ENCODE data around the gene NANOS2. TPM values are rescaled to one million over a fixed set of nuclear protein-coding genes. Genes with fewer than 3 reads are reported as not detected.
A peak's percentile ranks its signal among the peaks of the same experiment; 100 is the strongest.

NANOS2 gene
- total and polyA plus RNA-seq, 2 of the 13 experiments (the other 11 are each of a cell fraction or from before 2014, with no cell fraction given): not detected

DNA sequence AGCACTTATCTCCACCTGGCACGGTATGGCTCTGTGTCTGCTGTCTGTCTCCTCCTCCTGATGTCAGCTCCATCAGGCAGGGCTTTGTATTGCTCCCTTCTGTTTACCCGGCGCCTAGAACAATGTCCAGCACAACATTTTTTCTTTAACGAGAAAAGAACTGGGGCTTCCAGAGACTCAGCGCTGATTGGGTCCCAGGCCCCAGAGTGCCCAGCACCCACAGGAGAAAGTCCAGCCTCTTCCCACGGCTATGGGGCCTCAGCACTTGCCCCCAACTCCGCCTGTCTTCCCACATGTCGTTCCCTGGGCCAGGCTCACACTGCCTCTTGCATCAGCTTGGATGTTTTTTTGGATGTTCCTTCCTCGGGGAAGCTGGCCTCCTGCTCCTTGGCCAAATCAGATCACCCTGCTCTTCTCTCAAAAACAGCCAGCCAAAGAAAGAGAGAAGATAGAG lies 19.0 kb downstream of the NANOS2 start (continued):
- TF ChIP-seq PHF21A (CRISPR knock-in tag; IDR thresholded peaks at IDR 0.05): peak; percentile 82
- TF ChIP-seq ZNF329 (CRISPR knock-in tag; IDR thresholded peaks at IDR 0.05; ENCODE audit: low read depth): no peak
- TF ChIP-seq, protein P1, sequence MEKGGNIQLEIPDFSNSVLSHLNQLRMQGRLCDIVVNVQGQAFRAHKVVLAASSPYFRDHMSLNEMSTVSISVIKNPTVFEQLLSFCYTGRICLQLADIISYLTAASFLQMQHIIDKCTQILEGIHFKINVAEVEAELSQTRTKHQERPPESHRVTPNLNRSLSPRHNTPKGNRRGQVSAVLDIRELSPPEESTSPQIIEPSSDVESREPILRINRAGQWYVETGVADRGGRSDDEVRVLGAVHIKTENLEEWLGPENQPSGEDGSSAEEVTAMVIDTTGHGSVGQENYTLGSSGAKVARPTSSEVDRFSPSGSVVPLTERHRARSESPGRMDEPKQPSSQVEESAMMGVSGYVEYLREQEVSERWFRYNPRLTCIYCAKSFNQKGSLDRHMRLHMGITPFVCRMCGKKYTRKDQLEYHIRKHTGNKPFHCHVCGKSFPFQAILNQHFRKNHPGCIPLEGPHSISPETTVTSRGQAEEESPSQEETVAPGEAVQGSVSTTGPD (CRISPR knock-in tag; IDR thresholded peaks at IDR 0.05): no peak
- no peak for TF ChIP-seq IKZF1 (IDR thresholded peaks at IDR 0.05)
- no peak for TF ChIP-seq ZBTB1 (CRISPR knock-in tag; IDR thresholded peaks at IDR 0.05; ENCODE audit: borderline replicate concordance)
- no peak for TF ChIP-seq NONO (IDR thresholded peaks at IDR 0.05)
- TF ChIP-seq NONO (CRISPR knock-in tag; conservative IDR thresholded peaks at IDR 0.05): peak; percentile 32; the same call in 1 of the 2 replicates
- TF ChIP-seq, protein P2, sequence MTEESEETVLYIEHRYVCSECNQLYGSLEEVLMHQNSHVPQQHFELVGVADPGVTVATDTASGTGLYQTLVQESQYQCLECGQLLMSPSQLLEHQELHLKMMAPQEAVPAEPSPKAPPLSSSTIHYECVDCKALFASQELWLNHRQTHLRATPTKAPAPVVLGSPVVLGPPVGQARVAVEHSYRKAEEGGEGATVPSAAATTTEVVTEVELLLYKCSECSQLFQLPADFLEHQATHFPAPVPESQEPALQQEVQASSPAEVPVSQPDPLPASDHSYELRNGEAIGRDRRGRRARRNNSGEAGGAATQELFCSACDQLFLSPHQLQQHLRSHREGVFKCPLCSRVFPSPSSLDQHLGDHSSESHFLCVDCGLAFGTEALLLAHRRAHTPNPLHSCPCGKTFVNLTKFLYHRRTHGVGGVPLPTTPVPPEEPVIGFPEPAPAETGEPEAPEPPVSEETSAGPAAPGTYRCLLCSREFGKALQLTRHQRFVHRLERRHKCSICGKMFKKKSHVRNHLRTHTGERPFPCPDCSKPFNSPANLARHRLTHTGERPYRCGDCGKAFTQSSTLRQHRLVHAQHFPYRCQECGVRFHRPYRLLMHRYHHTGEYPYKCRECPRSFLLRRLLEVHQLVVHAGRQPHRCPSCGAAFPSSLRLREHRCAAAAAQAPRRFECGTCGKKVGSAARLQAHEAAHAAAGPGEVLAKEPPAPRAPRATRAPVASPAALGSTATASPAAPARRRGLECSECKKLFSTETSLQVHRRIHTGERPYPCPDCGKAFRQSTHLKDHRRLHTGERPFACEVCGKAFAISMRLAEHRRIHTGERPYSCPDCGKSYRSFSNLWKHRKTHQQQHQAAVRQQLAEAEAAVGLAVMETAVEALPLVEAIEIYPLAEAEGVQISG (CRISPR knock-in tag; IDR thresholded peaks at IDR 0.05): peak; percentile 36; the same call in 1 of the 2 replicates
- TF ChIP-seq SOX6 (IDR thresholded peaks at IDR 0.05): no peak
- peak; percentile 95 for TF ChIP-seq SOX6 (CRISPR knock-in tag; IDR thresholded peaks at IDR 0.05)
- no peak for TF ChIP-seq ZNF720 (CRISPR knock-in tag; IDR thresholded peaks at IDR 0.05)
- no peak for TF ChIP-seq ZNF496 (CRISPR knock-in tag; IDR thresholded peaks at IDR 0.05; ENCODE audit: insufficient replicate concordance)
- peak; percentile 55; the same call in 1 of the 2 replicates for TF ChIP-seq IKZF5 (CRISPR knock-in tag; IDR thresholded peaks at IDR 0.05)
- no peak for TF ChIP-seq HOXA9 (CRISPR knock-in tag; IDR thresholded peaks at IDR 0.05; ENCODE audit: borderline replicate concordance)
- TF ChIP-seq ERF (CRISPR knock-in tag; IDR thresholded peaks at IDR 0.05): peak; percentile 15; the same call in 1 of the 2 replicates
- no peak for TF ChIP-seq FOXA1 (IDR thresholded peaks at IDR 0.05)
- TF ChIP-seq FOXA1 (CRISPR knock-in tag; IDR thresholded peaks at IDR 0.05): peak; percentile 47
- no peak for TF ChIP-seq SMARCE1 (IDR thresholded peaks at IDR 0.05; ENCODE audit: borderline replicate concordance)
- TF ChIP-seq ZMYM4 (CRISPR knock-in tag; IDR thresholded peaks at IDR 0.05): peak; percentile 50; the same call in 1 of the 2 replicates
- peak; percentile 56 for TF ChIP-seq POLR2AphosphoS5 (IDR thresholded peaks at IDR 0.05; ENCODE audit: low read depth, low read length)
- TF ChIP-seq ZNF512B (CRISPR knock-in tag; IDR thresholded peaks at IDR 0.05; ENCODE audit: borderline replicate concordance): no peak
- TF ChIP-seq, protein P3, sequence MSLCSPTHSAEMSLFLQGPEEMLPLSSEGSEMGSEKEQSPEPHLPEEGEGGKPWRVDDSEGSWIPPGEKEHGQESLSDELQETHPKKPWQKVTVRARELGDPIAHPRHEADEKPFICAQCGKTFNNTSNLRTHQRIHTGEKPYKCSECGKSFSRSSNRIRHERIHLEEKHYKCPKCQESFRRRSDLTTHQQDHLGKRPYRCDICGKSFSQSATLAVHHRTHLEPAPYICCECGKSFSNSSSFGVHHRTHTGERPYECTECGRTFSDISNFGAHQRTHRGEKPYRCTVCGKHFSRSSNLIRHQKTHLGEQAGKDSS (CRISPR knock-in tag; IDR thresholded peaks at IDR 0.05; ENCODE audit: borderline replicate concordance, low read depth): no peak; the same call in 1 of the 2 replicates
- 0 out of 2 replicates have a peak, but pooled peaks have one; percentile 36 for TF ChIP-seq BCL6 (CRISPR knock-in tag; IDR thresholded peaks at IDR 0.05)

Data from HepG2 (cell line).